Suprapubic skin (tissue), 4 donors: Measurements from ENCODE around the gene RAB19. TPM values are rescaled to one million over a fixed set of nuclear protein-coding genes. Genes with fewer than 3 reads are reported as not detected.
A peak's percentile ranks its signal among the peaks of the same experiment; 100 is the strongest.

Experiments
- DNase-seq, 2 donors: peaks; one replicate each; pipeline ENCODE4 v3.0.0-alpha.2; 2019; ENCODE audit warnings: low spot score in 2 of 2
- H3K27ac ChIP-seq: fragments of 200-600 bp; sonication (generic); one replicate; pipeline ENCODE4 v1.5.1; 2019
- H3K27me3 ChIP-seq: fragments of 200-600 bp; sonication (generic); one replicate; pipeline ENCODE4 v1.5.1; 2019
- H3K36me3 ChIP-seq: fragments of 200-600 bp; sonication (generic); one replicate; pipeline ENCODE4 v1.5.1; 2019
- H3K4me1 ChIP-seq: fragments of 200-600 bp; sonication (generic); one replicate; pipeline ENCODE4 v1.5.1; 2019
- H3K4me3 ChIP-seq: fragments of 200-600 bp; sonication (generic); one replicate; pipeline ENCODE4 v1.5.1; 2019; ENCODE audit warnings: mild to moderate bottlenecking
- H3K9me3 ChIP-seq: fragments of 200-600 bp; sonication (generic); one replicate; pipeline ENCODE4 v1.5.1; 2019
- CTCF ChIP-seq, 2 donors: fragments of 200-600 bp in 1 of 2; fragments of 450-650 bp in 1 of 2; sonication (generic) in 1 of 2; IDR thresholded peaks; one replicate each; pipeline ENCODE4 v1.5.1; 2016 to 2019; ENCODE audit warnings: antibody characterized with exemption in 2 of 2, mild to moderate bottlenecking in 1 of 2, moderate library complexity in 1 of 2
- EP300 ChIP-seq: sonication (generic); formaldehyde crosslinking; IDR thresholded peaks from one replicate; pipeline ENCODE4 v1.6.1; 2017; ENCODE audit warnings: antibody characterized with exemption
- POLR2A ChIP-seq, 2 donors: fragments of 450-650 bp; IDR thresholded peaks; one replicate each; pipeline ENCODE4 v1.6.1; 2017; ENCODE audit warnings: antibody characterized with exemption in 2 of 2, mild to moderate bottlenecking in 2 of 2, moderate library complexity in 2 of 2
- POLR2AphosphoS5 ChIP-seq, 3 donors: sonication (generic); formaldehyde crosslinking; IDR thresholded peaks; one replicate each; pipeline ENCODE4 v1.6.1; 2017; ENCODE audit warnings: antibody characterized with exemption in 3 of 3
- WGBS: methylation state at CpG from one replicate; pipeline ENCODE4 v1.1.5; 2018; 5-methylcytosine and 5-hydroxymethylcytosine counted together
- total RNA-seq, 4 donors: library from RNA; depleted of rRNA; stranded (reverse); fragments of >200 nt; gene quantifications; one replicate each; pipeline ENCODE4 v1.1.0, GENCODE V29; 2016

Gene RAB19
- total RNA-seq, 4 donors from 2014 or later, result 0.89 to 5.3 TPM; not detected in 2

GRCh38 chr7:140463111-140463510, 59.3 kb downstream of the RAB19 start:
- WGBS, result 94% methylated on average over 2 of the region's 2 CpGs

GRCh38 chr7:140475747-140476333, 72.0 kb downstream of the RAB19 start:
- no peaks in the 10 kb centered on the region for H3K27me3 ChIP-seq
- TF ChIP-seq CTCF (IDR thresholded peaks at IDR 0.05), result peak in 1 of 2 donors; percentile 32
- TF ChIP-seq POLR2A (IDR thresholded peaks at IDR 0.05), result no peak
- no peaks in the 10 kb centered on the region for H3K9me3 ChIP-seq
- peaks cover 28% of the 10 kb centered on the region for H3K4me1 ChIP-seq
- DNase-seq, result no peak
- H3K27ac ChIP-seq, result no peak overlapping the region
- no peak overlapping the region for H3K4me3 ChIP-seq
- 50% methylated on average over 2 of the region's 2 CpGs for WGBS
- peaks cover 8% of the 10 kb centered on the region for H3K36me3 ChIP-seq

More at GRCh38 chr7:140463111-140463510, 59.3 kb downstream of the RAB19 start:
- no peak for TF ChIP-seq EP300
- no peak for TF ChIP-seq POLR2AphosphoS5 (IDR thresholded peaks at IDR 0.05)
- no peak for TF ChIP-seq CTCF (IDR thresholded peaks at IDR 0.05)
- no peak for TF ChIP-seq POLR2A (IDR thresholded peaks at IDR 0.05)
- H3K36me3 ChIP-seq, result peaks cover 80% of the 10 kb centered on the region
- H3K27ac ChIP-seq, result no peak overlapping the region
- no peak for DNase-seq
- no peaks in the 10 kb centered on the region for H3K9me3 ChIP-seq
- H3K4me3 ChIP-seq, result no peak overlapping the region
- H3K27me3 ChIP-seq, result no peaks in the 10 kb centered on the region
- H3K4me1 ChIP-seq, result no peaks in the 10 kb centered on the region

GRCh38 chr7:140476698-140477261, 72.9 kb downstream of the RAB19 start:
- no peaks in the 10 kb centered on the region for H3K36me3 ChIP-seq
- no peak overlapping the region for H3K27ac ChIP-seq
- WGBS, result 79% methylated on average over 11 of the region's 11 CpGs
- H3K27me3 ChIP-seq, result no peaks in the 10 kb centered on the region
- no peak for DNase-seq
- H3K4me3 ChIP-seq, result peak overlapping the region; percentile 86
- no peak for TF ChIP-seq EP300
- peaks cover 28% of the 10 kb centered on the region for H3K4me1 ChIP-seq
- no peaks in the 10 kb centered on the region for H3K9me3 ChIP-seq

Other genes starting within 250 kb of the RAB19 start
- 100 to 1,000 TPM in 1 of 4 donors, 10 to 100 TPM in 3; 29.0 to 104 (median 35.1) TPM for gene KDM7A, start 227.1 kb upstream of the RAB19 start, total RNA-seq
- 10 to 100 TPM; 27.3 to 61.4 (median 39.2) TPM for gene SLC37A3, start 5.5 kb upstream of the RAB19 start, total RNA-seq
- 10 to 100 TPM; 58.1 to 95.8 (median 79.5) TPM for gene MKRN1, start 75.4 kb downstream of the RAB19 start, total RNA-seq
- gene DENND2A, start 236.8 kb downstream of the RAB19 start, total RNA-seq, result 1 to 10 TPM in 3 of 4 donors, under 1 TPM in 1; 0.99 to 5.1 (median 2.2) TPM